H1 (cell line): Measurements from ENCODE around the gene TCAIM. TPM values are rescaled to one million over a fixed set of nuclear protein-coding genes. Genes with fewer than 3 reads are reported as not detected.

Experiments
- CTCF ChIA-PET: fragments of 300-600 bp; sonication (Branson Sonifier 250); formaldehyde crosslinking; loops from one replicate; lab custom pipeline; 2021; ENCODE audit not compliant: partially characterized antibody; lab: Charles Lee
- POLR2A ChIA-PET: fragments of 300-600 bp; sonication (Branson Sonifier 250); formaldehyde crosslinking; loops from one replicate; lab custom pipeline; 2021; ENCODE audit warnings: inconsistent platforms; ENCODE audit not compliant: partially characterized antibody; lab: Charles Lee
- DNase-seq, 2 experiments: peaks; one replicate each; pipeline versions ENCODE4 v3.0.0 to v3.0.0-alpha.2; 2010 to 2022; ENCODE audit warnings: low spot score in 2 of 2, low read depth in 1 of 2, mixed read lengths in 1 of 2
- FAIRE-seq: peaks from 2 replicates; lab custom pipeline; 2011; peaks lifted over from hg19 to GRCh38; lab: Jason Lieb, UNC
- H2AFZ ChIP-seq: 2 replicates; pipeline ENCODE4 v1.8.1; 2012; ENCODE audit warnings: low read length, inconsistent platforms
- H2AK5ac ChIP-seq: 2 replicates; pipeline ENCODE4 v1.6.1; 2013; ENCODE audit warnings: low read depth, low read length
- H2BK120ac ChIP-seq: replicated peaks from 2 replicates; pipeline ENCODE3; 2013; ENCODE audit warnings: low read depth, low read length, inconsistent platforms
- H2BK12ac ChIP-seq: 2 replicates; pipeline ENCODE4 v1.6.1; 2013; ENCODE audit warnings: low read depth, low read length
- H2BK15ac ChIP-seq: 2 replicates; pipeline ENCODE4 v1.6.1; 2013; ENCODE audit warnings: low read length
- H2BK20ac ChIP-seq: 2 replicates; pipeline ENCODE4 v1.6.1; 2013; ENCODE audit warnings: low read length
- H2BK5ac ChIP-seq: 2 replicates; pipeline ENCODE4 v1.6.1; 2013; ENCODE audit warnings: low read depth, low read length
- H3K14ac ChIP-seq: 2 replicates; pipeline ENCODE4 v1.6.1; 2013; ENCODE audit warnings: inconsistent platforms; ENCODE audit not compliant: insufficient read length
- H3K18ac ChIP-seq: 2 replicates; pipeline ENCODE4 v1.6.1; 2013; ENCODE audit warnings: low read length; ENCODE audit errors: extremely low read depth
- H3K23ac ChIP-seq: 2 replicates; pipeline ENCODE4 v1.6.1; 2013; ENCODE audit warnings: inconsistent platforms; ENCODE audit not compliant: insufficient read length
- H3K23me2 ChIP-seq: 2 replicates; pipeline ENCODE4 v1.6.1; 2013; ENCODE audit warnings: low read depth, low read length
- H3K27ac ChIP-seq: 2 replicates; pipeline ENCODE4 v1.6.1; 2011; ENCODE audit warnings: low read depth, low read length, inconsistent platforms
- H3K27me3 ChIP-seq, 4 experiments: replicated peaks in 1 of 4; 1 replicate in 1 of 4; 2 replicates in 3 of 4; pipeline versions ENCODE4 v1.6.1 to v1.8.1; 2011 to 2013; ENCODE audit warnings: low read length in 3 of 4, mild to moderate bottlenecking in 3 of 4, inconsistent platforms in 2 of 4, mixed read lengths in 2 of 4, moderate library complexity in 1 of 4; ENCODE audit not compliant: control insufficient read depth in 3 of 4, insufficient read depth in 3 of 4; ENCODE audit errors: extremely low read depth in 1 of 4
- H3K36me3 ChIP-seq, 4 experiments: 2 replicates each; pipeline versions ENCODE4 v1.6.1 to v1.8.1; 2011 to 2013; ENCODE audit warnings: mild to moderate bottlenecking in 4 of 4, low read length in 3 of 4, moderate library complexity in 2 of 4, control low read depth in 1 of 4, inconsistent platforms in 1 of 4; ENCODE audit not compliant: insufficient read depth in 4 of 4, control insufficient read depth in 2 of 4
- H3K4ac ChIP-seq: replicated peaks from 2 replicates; pipeline ENCODE3; 2013; ENCODE audit warnings: low read length, low read depth, mixed read lengths, inconsistent platforms; ENCODE audit not compliant: insufficient read length
- H3K4me1 ChIP-seq, 4 experiments: replicated peaks in 1 of 4; 1 replicate in 1 of 4; 2 replicates in 3 of 4; pipeline versions ENCODE4 v1.6.1 to v1.8.1; 2011 to 2013; ENCODE audit warnings: low read length in 3 of 4, inconsistent platforms in 2 of 4, mixed read lengths in 1 of 4; ENCODE audit not compliant: insufficient read depth in 4 of 4, control insufficient read depth in 3 of 4
- H3K4me2 ChIP-seq, 2 experiments: 2 replicates each; pipeline versions ENCODE4 v1.6.1 to v1.8.1; 2011 to 2013; ENCODE audit warnings: low read depth in 2 of 2, low read length in 2 of 2, control low read depth in 1 of 2, inconsistent platforms in 1 of 2, mild to moderate bottlenecking in 1 of 2; ENCODE audit not compliant: insufficient read depth in 1 of 2
- H3K4me3 ChIP-seq, 4 experiments: fragments of 200-600, 300-600 bp in 1 of 4; sonication (generic), shearing (Covaris generic), sonication (Bioruptor Twin) in 1 of 4; 2 replicates each; pipeline versions ENCODE4 v1.5.1 to v1.8.1; 2011 to 2016; ENCODE audit warnings: low read length in 4 of 4, low read depth in 3 of 4, control low read depth in 2 of 4, inconsistent platforms in 2 of 4, mild to moderate bottlenecking in 2 of 4, mixed read lengths in 1 of 4, moderate library complexity in 1 of 4; ENCODE audit not compliant: insufficient read depth in 2 of 4; ENCODE audit errors: extremely low read depth in 1 of 4
- H3K56ac ChIP-seq: replicated peaks from 2 replicates; pipeline ENCODE3; 2013; ENCODE audit warnings: low read depth, mild to moderate bottlenecking, mixed read lengths, low read length, inconsistent platforms; ENCODE audit not compliant: insufficient read length
- H3K79me1 ChIP-seq: 2 replicates; pipeline ENCODE4 v1.6.1; 2013; ENCODE audit warnings: low read depth, low read length, control low read depth
- H3K79me2 ChIP-seq, 2 experiments: 2 replicates each; pipeline versions ENCODE4 v1.6.1 to v1.8.1; 2012 to 2013; ENCODE audit warnings: low read length in 2 of 2, mild to moderate bottlenecking in 2 of 2, inconsistent platforms in 1 of 2; ENCODE audit not compliant: insufficient read depth in 2 of 2, control insufficient read depth in 1 of 2
- H3K9ac ChIP-seq, 4 experiments: replicated peaks in 1 of 4; 1 replicate in 1 of 4; 2 replicates in 3 of 4; pipeline versions ENCODE4 v1.6.1 to v1.8.1; 2011 to 2013; ENCODE audit warnings: low read depth in 3 of 4, low read length in 3 of 4, control low read depth in 2 of 4, mild to moderate bottlenecking in 2 of 4, moderate library complexity in 2 of 4, inconsistent platforms in 1 of 4; ENCODE audit errors: extremely low read depth in 1 of 4
- H3K9me3 ChIP-seq, 2 experiments: 2 replicates each; pipeline versions ENCODE4 v1.6.1 to v1.8.1; 2012 to 2013; ENCODE audit warnings: mild to moderate bottlenecking in 2 of 2, moderate library complexity in 2 of 2, control low read depth in 1 of 2, inconsistent platforms in 1 of 2, low read depth in 1 of 2, low read length in 1 of 2, mixed read lengths in 1 of 2; ENCODE audit not compliant: insufficient read depth in 2 of 2
- H4K20me1 ChIP-seq, 2 experiments: replicated peaks in 1 of 2; 2 replicates each; pipeline versions ENCODE3 to v1.8.1; 2011 to 2013; ENCODE audit warnings: inconsistent platforms in 2 of 2, low read length in 2 of 2, mild to moderate bottlenecking in 1 of 2; ENCODE audit not compliant: insufficient read depth in 2 of 2, control insufficient read depth in 1 of 2
- H4K5ac ChIP-seq: 2 replicates; pipeline ENCODE4 v1.6.1; 2013; ENCODE audit warnings: low read length, low read depth, mixed read lengths, inconsistent platforms; ENCODE audit not compliant: insufficient read length
- H4K8ac ChIP-seq: 2 replicates; pipeline ENCODE4 v1.8.0; 2013; ENCODE audit warnings: mild to moderate bottlenecking, moderate library complexity, low read length, inconsistent platforms; ENCODE audit not compliant: insufficient read depth; ENCODE audit errors: extremely low read depth
- H4K91ac ChIP-seq: replicated peaks from 2 replicates; pipeline ENCODE3; 2013; ENCODE audit warnings: low read length, mixed read lengths, inconsistent platforms; ENCODE audit not compliant: insufficient read length
- CBX8 ChIP-seq: fragments of 300-800, 300-1000 bp; sonication (generic); IDR thresholded peaks from 2 replicates; pipeline ENCODE4 v1.7.1; 2016; ENCODE audit warnings: low read depth, low read length, borderline replicate concordance
- CHD1 ChIP-seq: IDR thresholded peaks from 2 replicates; pipeline ENCODE4 v1.6.1; 2012; ENCODE audit warnings: low read depth, low read length, improper control_type of control experiment
- FOSL1 ChIP-seq: IDR thresholded peaks from 2 replicates; pipeline ENCODE4 v1.6.1; 2011; ENCODE audit warnings: mild to moderate bottlenecking, low read depth, low read length, moderate library complexity; ENCODE audit not compliant: insufficient read depth
- HDAC6 ChIP-seq: IDR thresholded peaks from one replicate; pipeline ENCODE4 v1.7.1; 2012; ENCODE audit warnings: low read depth, mild to moderate bottlenecking, inconsistent platforms, low read length, moderate library complexity
- JUN ChIP-seq: IDR thresholded peaks from 2 replicates; pipeline ENCODE4 v1.6.1; 2011; ENCODE audit warnings: low read depth, mild to moderate bottlenecking, improper control_type of control experiment, low read length
- KDM5A ChIP-seq: fragments of 200-600 bp; IDR thresholded peaks from 2 replicates; pipeline ENCODE4 v1.7.1; 2012; ENCODE audit warnings: mild to moderate bottlenecking, low read length, inconsistent platforms, mixed read lengths
- POU5F1 ChIP-seq: IDR thresholded peaks from 2 replicates; pipeline ENCODE4 v1.6.1; 2011; ENCODE audit warnings: low read depth, mild to moderate bottlenecking, low read length, moderate library complexity
- SIN3A ChIP-seq, 2 experiments: IDR thresholded peaks in 1 of 2; conservative IDR thresholded peaks in 1 of 2; 2 replicates each; pipeline ENCODE4 v1.6.1; 2011 to 2012; ENCODE audit warnings: low read length in 2 of 2, improper control_type of control experiment in 1 of 2, low read depth in 1 of 2, mild to moderate bottlenecking in 1 of 2
- SUZ12 ChIP-seq: fragments of 200-600 bp; sonication (generic); IDR thresholded peaks from 2 replicates; pipeline ENCODE4 v1.6.1; 2012; ENCODE audit warnings: mild to moderate bottlenecking, inconsistent platforms, low read length, moderate library complexity, mixed read lengths
- TCF12 ChIP-seq: IDR thresholded peaks from 2 replicates; pipeline ENCODE4 v1.6.1; 2011; ENCODE audit warnings: low read depth, mild to moderate bottlenecking, low read length
- ZNF274 ChIP-seq: IDR thresholded peaks from 2 replicates; pipeline ENCODE4 v1.7.0; 2012; ENCODE audit warnings: low read length, borderline replicate concordance; ENCODE audit errors: extremely low read depth
- WGBS, 2 experiments: shearing (Covaris generic) in 1 of 2; methylation state at CpG; one replicate each; pipeline versions ENCODE4 v1.1.6 to v1.1.7; 2013 to 2015; ENCODE audit warnings: low lambda C conversion rate in 2 of 2, mixed read lengths in 2 of 2, inconsistent platforms in 1 of 2, low coverage in 1 of 2, missing lambda C conversion rate in 1 of 2; ENCODE audit not compliant: insufficient replicate concordance in 2 of 2, insufficient coverage in 1 of 2, insufficient read length in 1 of 2; ENCODE audit errors: extremely low coverage in 1 of 2, missing lambda C conversion rate in 1 of 2; 5-methylcytosine and 5-hydroxymethylcytosine counted together
- polyA plus RNA-seq, 7 experiments: library from polyadenylated mRNA; depleted of rRNA in 3 of 7; stranded (reverse) in 5 of 7; unstranded in 2 of 7; fragments of >200 nt in 5 of 7; fragments of 200-250 nt in 2 of 7; gene quantifications; 1 replicate in 5 of 7; 2 replicates in 1 of 7; 4 replicates in 1 of 7; pipeline versions ENCODE4 v1.2.1 to v1.2.3, GENCODE V29; 2011 to 2013; ENCODE audit warnings: missing spikeins in 2 of 7, mixed read lengths in 2 of 7
- total RNA-seq: library from RNA; stranded (reverse); fragmentation: NEBNext Ultra II Directional; extraction: Animal tissue kit (Norgen Biotek cat#: 25700); gene quantifications from 2 replicates; pipeline ENCODE4 v1.2.1, GENCODE V29; 2021

TCAIM gene
- total and polyA plus RNA-seq, 2 of the 8 experiments (the other 6 are each of a cell fraction or from before 2014, with no cell fraction given): 6.9 to 22.1 TPM

GRCh38 chr3:44353355-44353924, 14.9 kb downstream of the TCAIM start:
- Histone ChIP-seq H3K14ac (no peak overlapping the region), H3K18ac (no peak overlapping the region), H3K9ac (no peak overlapping the region), H3K27ac (no peak overlapping the region), H3K4ac (no peak overlapping the region), H3K4me2 (no peak overlapping the region), H3K9me3 (no peaks in the 10 kb centered on the region), H2AK5ac (no peak overlapping the region), H2BK5ac (no peak overlapping the region), H2BK20ac (no peak overlapping the region), H3K56ac (no peak overlapping the region), H2AFZ (no peak overlapping the region), H2BK15ac (no peak overlapping the region), H4K20me1 (no peaks in the 10 kb centered on the region), H4K5ac (no peak overlapping the region), H3K23ac (no peak overlapping the region), H4K91ac (no peak overlapping the region), H4K8ac (no peak overlapping the region), H3K4me3 (no peak overlapping the region), H3K27me3 (no peaks in the 10 kb centered on the region), H2BK12ac (no peak overlapping the region), H3K4me1 (peaks cover 0 to 5% (median 2%) of the 10 kb centered on the region in 4 experiments; a peak in 3 of 7 replicates), H3K36me3 (peaks cover 0 to 3% (median 0%) of the 10 kb centered on the region in 4 experiments; a peak in 1 of 8 replicates), H3K23me2 (no peaks in the 10 kb centered on the region), H2BK120ac (no peak overlapping the region), H3K79me1 (no peaks in the 10 kb centered on the region), H3K79me2 (no peaks in the 10 kb centered on the region; a peak in 2 of 4 replicates)
- ChIA-PET CTCF (interaction anchor here (1.4 kb wide), 1 partner anchor 29 kb away, joined by 3 read pairs; no protein-coding TSS in a partner anchor), POLR2A (no interaction called here)
- DNase-seq (no peak), FAIRE-seq (no peak)
- WGBS, 2 experiments: 82% methylated on average over 1 of the region's 1 CpG; no CpG with 5 or more reads in 1 of the 2 experiments
- TF ChIP-seq HDAC6: no peak
- TF ChIP-seq FOSL1: no peak
- TF ChIP-seq SIN3A (conservative IDR thresholded peaks at IDR 0.05 in 1 of 2, IDR thresholded peaks at IDR 0.05 in 1 of 2; ENCODE audit: low read depth in 1 of 2, low read length in 2 of 2): no peak
- TF ChIP-seq SUZ12: no peak
- TF ChIP-seq CBX8: no peak
- no peak for TF ChIP-seq ZNF274
- TF ChIP-seq CHD1: no peak
- TF ChIP-seq TCF12: no peak
- TF ChIP-seq POU5F1: no peak
- TF ChIP-seq JUN: no peak
- TF ChIP-seq KDM5A: no peak
